Loucy (cell line): ENCODE measurements around the gene ZNF511.

Source experiments
- CTCF ChIP-seq: fragments of 200-600 bp; sonication (generic); conservative IDR thresholded peaks from 2 replicates; pipeline ENCODE4 v1.5.1; 2014; ENCODE audit warnings: mild to moderate bottlenecking, antibody characterized with exemption, low read length
- EZH2phosphoT487 ChIP-seq: fragments of 200-600 bp; IDR thresholded peaks from 2 replicates; pipeline ENCODE4 v1.6.1; 2018; ENCODE audit warnings: antibody characterized with exemption, mild to moderate bottlenecking, moderate library complexity, borderline replicate concordance

- TF ChIP-seq CTCF = no peak
- no peak for TF ChIP-seq EZH2phosphoT487
Observed at GRCh38 chr10:133324198-133324792, 15.6 kb downstream of the ZNF511 start.
